Measurements from ENCODE around the gene ISM2. TPM values are rescaled to one million over a fixed set of nuclear protein-coding genes. Genes with fewer than 3 reads are reported as not detected.

Gene ISM2
- total RNA-seq, 3 donors from 2014 or later: 0.10 to 0.98 TPM; not detected in 1

- H3K4me1 ChIP-seq (ENCODE audit: low read depth): no peaks in the 10 kb centered on the region
- H3K36me3 ChIP-seq (ENCODE audit: low read depth): peaks cover 12% of the 10 kb centered on the region
- intact Hi-C loops (cut with DNase I, micrococcal nuclease): no loop called here
- no peak for ATAC-seq
- no peak overlapping the region for H3K4me3 ChIP-seq
- DNase-seq: no peak
- H3K9me3 ChIP-seq: no peaks in the 10 kb centered on the region
- TF ChIP-seq CTCF (IDR thresholded peaks at IDR 0.05): no peak
Observed at GRCh38 chr14:77439861-77440260, 58.8 kb downstream of the ISM2 start.

- no peak for ATAC-seq
- H3K9me3 ChIP-seq: no peaks in the 10 kb centered on the region
- no peak overlapping the region for H3K4me3 ChIP-seq
- DNase-seq: no peak
- H3K4me1 ChIP-seq (ENCODE audit: low read depth): no peaks in the 10 kb centered on the region
- intact Hi-C loops (cut with DNase I, micrococcal nuclease): no loop called here
- TF ChIP-seq CTCF (IDR thresholded peaks at IDR 0.05): no peak
- H3K36me3 ChIP-seq (ENCODE audit: low read depth): peaks cover 12% of the 10 kb centered on the region
Observed at GRCh38 chr14:77438596-77438995, 60.0 kb downstream of the ISM2 start.

- Histone ChIP-seq H3K9me3 (no peaks in the 10 kb centered on the region), H3K4me3 (no peak overlapping the region), H3K36me3 (ENCODE audit: low read depth) (no peaks in the 10 kb centered on the region), H3K4me1 (ENCODE audit: low read depth) (no peaks in the 10 kb centered on the region)
- DNase-seq (no peak), ATAC-seq (no peak)
- intact Hi-C loops (cut with DNase I, micrococcal nuclease): no loop called here
- TF ChIP-seq CTCF (IDR thresholded peaks at IDR 0.05): no peak
Observed at GRCh38 chr14:77436042-77436441, 62.6 kb downstream of the ISM2 start.

GRCh38 chr14:77426396-77426795 lies 72.2 kb downstream of the ISM2 start:
- intact Hi-C loops (cut with DNase I, micrococcal nuclease): no loop called here
- Histone ChIP-seq H3K9me3 (no peaks in the 10 kb centered on the region), H3K4me3 (no peak overlapping the region), H3K4me1 (ENCODE audit: low read depth) (no peaks in the 10 kb centered on the region), H3K36me3 (ENCODE audit: low read depth) (peaks cover 3% of the 10 kb centered on the region)
- TF ChIP-seq CTCF (IDR thresholded peaks at IDR 0.05): no peak
- DNase-seq: no peak
- no peak for ATAC-seq

- peaks cover 3% of the 10 kb centered on the region for H3K36me3 ChIP-seq (ENCODE audit: low read depth)
- intact Hi-C loops (cut with DNase I, micrococcal nuclease): no loop called here
- no peaks in the 10 kb centered on the region for H3K4me1 ChIP-seq (ENCODE audit: low read depth)
- H3K4me3 ChIP-seq: no peak overlapping the region
- peaks cover 5% of the 10 kb centered on the region for H3K9me3 ChIP-seq
- ATAC-seq (no peak), DNase-seq (no peak)
- no peak for TF ChIP-seq CTCF (IDR thresholded peaks at IDR 0.05)
Observed at GRCh38 chr14:77424862-77425261, 73.8 kb downstream of the ISM2 start.

Other genes with a start within 250 kb of the ISM2 start
- gene NGB, start 227.6 kb downstream of the ISM2 start, total RNA-seq: 1 to 10 TPM in 1 of 3 donors, under 1 TPM in 1, not detected in 1; 0.14 to 5.3 TPM
- gene POMT2, start 177.9 kb downstream of the ISM2 start, total RNA-seq: 10 to 100 TPM; 22.9 to 28.5 (median 23.2) TPM
- 10 to 100 TPM; 15.6 to 42.5 (median 37.1) TPM for gene GSTZ1, start 177.8 kb downstream of the ISM2 start, total RNA-seq
- 10 to 100 TPM in 1 of 3 donors, 1 to 10 TPM in 2; 6.5 to 15.6 (median 7.7) TPM for gene TMED8, start 121.7 kb downstream of the ISM2 start, total RNA-seq
- gene SAMD15, start 121.4 kb downstream of the ISM2 start, total RNA-seq: under 1 TPM; 0.29 to 0.66 (median 0.43) TPM
- gene NOXRED1, start 75.3 kb downstream of the ISM2 start, total RNA-seq: 1 to 10 TPM in 1 of 3 donors, under 1 TPM in 2; 0.82 to 1.1 (median 0.82) TPM
- gene VIPAS39, start 41.2 kb downstream of the ISM2 start, total RNA-seq: 10 to 100 TPM; 17.8 to 23.1 (median 18.0) TPM
- gene AHSA1, start 40.7 kb downstream of the ISM2 start, total RNA-seq: 100 to 1,000 TPM; 102 to 160 (median 116) TPM
- 10 to 100 TPM; 43.2 to 67.1 (median 58.6) TPM for gene SPTLC2, start 117.8 kb upstream of the ISM2 start, total RNA-seq
- gene ALKBH1, start 209.2 kb upstream of the ISM2 start, total RNA-seq: 10 to 100 TPM in 2 of 3 donors, 1 to 10 TPM in 1; 8.8 to 12.9 (median 11.3) TPM
- gene SLIRP, start 209.3 kb upstream of the ISM2 start, total RNA-seq: 100 to 1,000 TPM in 2 of 3 donors, 10 to 100 TPM in 1; 83.8 to 133 (median 101) TPM

Data from mucosa of descending colon (tissue), 3 donors.